NCI-H69 (cell line): ENCODE measurements around the gene ZNF316.

ENCODE experiments used
- DNase-seq: peaks from one replicate; lab custom pipeline; 2025; lab: John Stamatoyannopoulos, UW

Gene ZNF316

GRCh38 chr7:6691609-6692106 lies 54.5 kb downstream of the ZNF316 start:
- DNase-seq, result peak; percentile 16

GRCh38 chr7:6700793-6701192 lies 63.7 kb downstream of the ZNF316 start:
- DNase-seq, result no peak

- no peak for DNase-seq
Observed at GRCh38 chr7:6701860-6702259, 64.7 kb downstream of the ZNF316 start.
